Measurements from ENCODE around the gene ZNF672. TPM values are rescaled to one million over a fixed set of nuclear protein-coding genes. Genes with fewer than 3 reads are reported as not detected.

The ZNF672 gene
- total and polyA plus RNA-seq, 2 of the 13 experiments (the other 11 are each of a cell fraction or from before 2014, with no cell fraction given) = 17.2 to 22.9 TPM

DNA sequence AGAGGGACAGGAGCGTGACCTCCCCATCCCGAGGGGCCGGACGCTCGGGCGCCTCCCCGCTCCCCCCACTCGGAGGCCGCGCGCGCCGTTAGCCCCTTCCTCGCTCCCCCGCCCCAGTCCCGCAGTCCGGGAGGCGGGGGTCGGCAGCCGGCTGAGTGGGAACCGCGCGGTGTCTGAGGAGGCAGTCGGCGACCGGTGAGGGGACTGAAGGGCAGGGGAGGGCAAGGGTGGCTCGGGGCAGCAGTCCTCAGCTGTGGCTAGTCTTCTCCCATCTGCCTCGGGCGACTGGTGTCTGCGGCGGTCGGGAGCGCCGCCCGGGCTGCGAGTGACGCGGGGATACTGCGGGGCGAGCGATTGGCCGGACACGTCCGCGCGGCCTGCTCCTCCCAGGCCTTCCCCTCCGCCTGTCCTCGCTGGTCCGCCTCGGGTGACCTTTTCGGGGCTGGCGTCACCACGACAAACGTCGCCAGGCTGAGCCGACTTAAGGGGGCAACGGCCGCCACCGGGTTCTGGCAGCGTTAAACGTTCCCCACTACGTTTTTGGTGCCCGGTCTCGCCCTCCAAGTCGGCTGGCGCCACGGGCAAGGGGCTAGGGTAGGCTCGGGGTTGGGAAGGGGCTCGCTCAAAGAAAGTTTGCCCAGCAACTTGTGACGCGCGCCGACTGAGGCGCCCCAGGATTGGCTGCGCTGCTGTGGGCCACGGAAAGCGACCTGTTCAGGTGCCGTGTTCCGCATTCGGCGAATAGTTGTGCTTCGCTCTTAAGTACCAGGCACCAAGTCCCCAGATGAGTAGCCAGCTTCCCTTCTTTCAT is 538 bp downstream of the ZNF672 start (continued):
- TF ChIP-seq, protein P1, sequence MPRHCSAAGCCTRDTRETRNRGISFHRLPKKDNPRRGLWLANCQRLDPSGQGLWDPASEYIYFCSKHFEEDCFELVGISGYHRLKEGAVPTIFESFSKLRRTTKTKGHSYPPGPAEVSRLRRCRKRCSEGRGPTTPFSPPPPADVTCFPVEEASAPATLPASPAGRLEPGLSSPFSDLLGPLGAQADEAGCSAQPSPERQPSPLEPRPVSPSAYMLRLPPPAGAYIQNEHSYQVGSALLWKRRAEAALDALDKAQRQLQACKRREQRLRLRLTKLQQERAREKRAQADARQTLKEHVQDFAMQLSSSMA (CRISPR knock-in tag; IDR thresholded peaks at IDR 0.05) = no peak
- TF ChIP-seq NCOA2 (CRISPR knock-in tag; IDR thresholded peaks at IDR 0.05) = peak; percentile 37; the same call in 1 of the 2 replicates
- TF ChIP-seq, protein P2, sequence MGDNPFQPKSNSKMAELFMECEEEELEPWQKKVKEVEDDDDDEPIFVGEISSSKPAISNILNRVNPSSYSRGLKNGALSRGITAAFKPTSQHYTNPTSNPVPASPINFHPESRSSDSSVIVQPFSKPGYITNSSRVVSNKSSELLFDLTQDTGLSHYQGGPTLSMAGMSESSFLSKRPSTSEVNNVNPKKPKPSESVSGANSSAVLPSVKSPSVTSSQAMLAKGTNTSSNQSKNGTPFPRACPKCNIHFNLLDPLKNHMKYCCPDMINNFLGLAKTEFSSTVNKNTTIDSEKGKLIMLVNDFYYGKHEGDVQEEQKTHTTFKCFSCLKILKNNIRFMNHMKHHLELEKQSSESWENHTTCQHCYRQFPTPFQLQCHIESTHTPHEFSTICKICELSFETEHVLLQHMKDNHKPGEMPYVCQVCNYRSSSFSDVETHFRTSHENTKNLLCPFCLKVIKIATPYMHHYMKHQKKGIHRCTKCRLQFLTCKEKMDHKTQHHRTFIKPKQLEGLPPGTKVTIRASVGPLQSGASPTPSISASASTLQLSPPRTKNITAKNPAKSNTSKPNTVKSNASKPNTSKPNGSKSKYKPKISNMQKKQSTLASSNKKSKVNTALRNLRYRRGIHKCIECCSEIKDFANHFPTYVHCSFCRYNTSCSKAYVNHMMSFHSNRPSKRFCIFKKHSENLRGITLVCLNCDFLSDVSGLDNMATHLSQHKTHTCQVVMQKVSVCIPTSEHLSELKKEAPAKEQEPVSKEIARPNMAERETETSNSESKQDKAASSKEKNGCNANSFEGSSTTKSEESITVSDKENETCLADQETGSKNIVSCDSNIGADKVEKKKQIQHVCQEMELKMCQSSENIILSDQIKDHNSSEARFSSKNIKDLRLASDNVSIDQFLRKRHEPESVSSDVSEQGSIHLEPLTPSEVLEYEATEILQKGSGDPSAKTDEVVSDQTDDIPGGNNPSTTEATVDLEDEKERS (CRISPR knock-in tag; IDR thresholded peaks at IDR 0.05) = peak; percentile 90; the same call in 1 of the 2 replicates
- TF ChIP-seq, protein P3, sequence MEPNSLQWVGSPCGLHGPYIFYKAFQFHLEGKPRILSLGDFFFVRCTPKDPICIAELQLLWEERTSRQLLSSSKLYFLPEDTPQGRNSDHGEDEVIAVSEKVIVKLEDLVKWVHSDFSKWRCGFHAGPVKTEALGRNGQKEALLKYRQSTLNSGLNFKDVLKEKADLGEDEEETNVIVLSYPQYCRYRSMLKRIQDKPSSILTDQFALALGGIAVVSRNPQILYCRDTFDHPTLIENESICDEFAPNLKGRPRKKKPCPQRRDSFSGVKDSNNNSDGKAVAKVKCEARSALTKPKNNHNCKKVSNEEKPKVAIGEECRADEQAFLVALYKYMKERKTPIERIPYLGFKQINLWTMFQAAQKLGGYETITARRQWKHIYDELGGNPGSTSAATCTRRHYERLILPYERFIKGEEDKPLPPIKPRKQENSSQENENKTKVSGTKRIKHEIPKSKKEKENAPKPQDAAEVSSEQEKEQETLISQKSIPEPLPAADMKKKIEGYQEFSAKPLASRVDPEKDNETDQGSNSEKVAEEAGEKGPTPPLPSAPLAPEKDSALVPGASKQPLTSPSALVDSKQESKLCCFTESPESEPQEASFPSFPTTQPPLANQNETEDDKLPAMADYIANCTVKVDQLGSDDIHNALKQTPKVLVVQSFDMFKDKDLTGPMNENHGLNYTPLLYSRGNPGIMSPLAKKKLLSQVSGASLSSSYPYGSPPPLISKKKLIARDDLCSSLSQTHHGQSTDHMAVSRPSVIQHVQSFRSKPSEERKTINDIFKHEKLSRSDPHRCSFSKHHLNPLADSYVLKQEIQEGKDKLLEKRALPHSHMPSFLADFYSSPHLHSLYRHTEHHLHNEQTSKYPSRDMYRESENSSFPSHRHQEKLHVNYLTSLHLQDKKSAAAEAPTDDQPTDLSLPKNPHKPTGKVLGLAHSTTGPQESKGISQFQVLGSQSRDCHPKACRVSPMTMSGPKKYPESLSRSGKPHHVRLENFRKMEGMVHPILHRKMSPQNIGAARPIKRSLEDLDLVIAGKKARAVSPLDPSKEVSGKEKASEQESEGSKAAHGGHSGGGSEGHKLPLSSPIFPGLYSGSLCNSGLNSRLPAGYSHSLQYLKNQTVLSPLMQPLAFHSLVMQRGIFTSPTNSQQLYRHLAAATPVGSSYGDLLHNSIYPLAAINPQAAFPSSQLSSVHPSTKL (CRISPR knock-in tag; IDR thresholded peaks at IDR 0.05) = no peak
- TF ChIP-seq PAX8 (CRISPR knock-in tag; IDR thresholded peaks at IDR 0.05; ENCODE audit: borderline replicate concordance) = no peak; the same call in 1 of the 2 replicates
- TF ChIP-seq KAT2B (IDR thresholded peaks at IDR 0.05; ENCODE audit: borderline replicate concordance, low read depth, low read length) = no peak
- TF ChIP-seq, protein P4, sequence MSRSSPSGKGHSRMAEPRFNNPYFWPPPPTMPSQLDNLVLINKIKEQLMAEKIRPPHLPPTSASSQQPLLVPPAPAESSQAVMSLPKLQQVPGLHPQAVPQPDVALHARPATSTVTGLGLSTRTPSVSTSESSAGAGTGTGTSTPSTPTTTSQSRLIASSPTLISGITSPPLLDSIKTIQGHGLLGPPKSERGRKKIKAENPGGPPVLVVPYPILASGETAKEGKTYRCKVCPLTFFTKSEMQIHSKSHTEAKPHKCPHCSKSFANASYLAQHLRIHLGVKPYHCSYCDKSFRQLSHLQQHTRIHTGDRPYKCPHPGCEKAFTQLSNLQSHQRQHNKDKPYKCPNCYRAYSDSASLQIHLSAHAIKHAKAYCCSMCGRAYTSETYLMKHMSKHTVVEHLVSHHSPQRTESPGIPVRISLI (CRISPR knock-in tag; IDR thresholded peaks at IDR 0.05; ENCODE audit: borderline replicate concordance) = no peak
- TF ChIP-seq ZBTB38 (CRISPR knock-in tag; IDR thresholded peaks at IDR 0.05) = 0 out of 2 replicates have a peak, but pooled peaks have one; percentile 13
- no peak for TF ChIP-seq FLYWCH1 (CRISPR knock-in tag; IDR thresholded peaks at IDR 0.05)
- TF ChIP-seq ZC3H13 (CRISPR knock-in tag; IDR thresholded peaks at IDR 0.05) = peak; percentile 63; the same call in 1 of the 2 replicates
- TF ChIP-seq ZFX (CRISPR knock-in tag; IDR thresholded peaks at IDR 0.05; ENCODE audit: low read depth) = peak; percentile 97
- TF ChIP-seq ZNF224 (CRISPR knock-in tag; IDR thresholded peaks at IDR 0.05) = no peak
- no peak for TF ChIP-seq ZMAT3 (CRISPR knock-in tag; conservative IDR thresholded peaks at IDR 0.05)
- TF ChIP-seq, protein P5, sequence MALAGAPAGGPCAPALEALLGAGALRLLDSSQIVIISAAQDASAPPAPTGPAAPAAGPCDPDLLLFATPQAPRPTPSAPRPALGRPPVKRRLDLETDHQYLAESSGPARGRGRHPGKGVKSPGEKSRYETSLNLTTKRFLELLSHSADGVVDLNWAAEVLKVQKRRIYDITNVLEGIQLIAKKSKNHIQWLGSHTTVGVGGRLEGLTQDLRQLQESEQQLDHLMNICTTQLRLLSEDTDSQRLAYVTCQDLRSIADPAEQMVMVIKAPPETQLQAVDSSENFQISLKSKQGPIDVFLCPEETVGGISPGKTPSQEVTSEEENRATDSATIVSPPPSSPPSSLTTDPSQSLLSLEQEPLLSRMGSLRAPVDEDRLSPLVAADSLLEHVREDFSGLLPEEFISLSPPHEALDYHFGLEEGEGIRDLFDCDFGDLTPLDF (CRISPR knock-in tag; IDR thresholded peaks at IDR 0.05) = no peak
- TF ChIP-seq RBM39 (IDR thresholded peaks at IDR 0.05; ENCODE audit: low read depth, low read length, poor library complexity, severe bottlenecking) = no peak
- TF ChIP-seq ZNF768 (CRISPR knock-in tag; IDR thresholded peaks at IDR 0.05) = peak; percentile 65
- peak; percentile 18 for TF ChIP-seq SP5 (CRISPR knock-in tag; IDR thresholded peaks at IDR 0.05; ENCODE audit: borderline replicate concordance, low read depth)

Data from HepG2 (cell line).